Tibial nerve (tissue), 4 donors: ENCODE data around the gene TRIM13. TPM values are rescaled to one million over a fixed set of nuclear protein-coding genes. Genes with fewer than 3 reads are reported as not detected.
"Not testable (repeated sequence)": the region's sequence is repeated elsewhere in the genome, so short reads cannot be mapped to it uniquely, and the experiment has no call there.

ENCODE experiments used
- DNase-seq, 2 donors: peaks; one replicate each; pipeline ENCODE4 v3.0.0-alpha.2; 2019; ENCODE audit warnings: low spot score in 2 of 2
- H3K27ac ChIP-seq, 4 donors: fragments of 200-600 bp; sonication (generic) in 3 of 4; one replicate each; pipeline ENCODE4 v1.5.1; 2017 to 2019; ENCODE audit warnings: mild to moderate bottlenecking in 1 of 4
- H3K27me3 ChIP-seq, 2 donors: fragments of 200-600 bp; sonication (generic) in 1 of 2; one replicate each; pipeline versions ENCODE4 v1.5.1 to v1.6.0; 2017 to 2019
- H3K36me3 ChIP-seq, 3 donors: fragments of 200-600 bp; sonication (generic); one replicate each; pipeline ENCODE4 v1.5.1; 2018 to 2019
- H3K4me1 ChIP-seq, 4 donors: fragments of 200-600 bp; sonication (generic) in 3 of 4; one replicate each; pipeline ENCODE4 v1.5.1; 2017 to 2019
- H3K4me3 ChIP-seq, 4 donors: fragments of 200-600 bp; sonication (generic) in 3 of 4; one replicate each; pipeline ENCODE4 v1.5.1; 2017 to 2019; ENCODE audit warnings: mild to moderate bottlenecking in 1 of 4, moderate library complexity in 1 of 4
- H3K9me3 ChIP-seq, 4 donors: fragments of 200-600 bp; sonication (generic) in 3 of 4; one replicate each; pipeline ENCODE4 v1.5.1; 2017 to 2019
- EP300 ChIP-seq, 2 donors: sonication (generic); formaldehyde crosslinking; IDR thresholded peaks; one replicate each; pipeline ENCODE4 v1.6.1; 2017; ENCODE audit warnings: antibody characterized with exemption in 2 of 2, mild to moderate bottlenecking in 1 of 2
- POLR2A ChIP-seq, 2 donors: fragments of 450-650 bp; IDR thresholded peaks; one replicate each; pipeline ENCODE4 v1.6.1; 2017; ENCODE audit warnings: antibody characterized with exemption in 2 of 2, mild to moderate bottlenecking in 2 of 2, moderate library complexity in 2 of 2
- WGBS, 2 donors: methylation state at CpG; one replicate each; pipeline ENCODE4 v1.1.5; 2018; 5-methylcytosine and 5-hydroxymethylcytosine counted together
- total RNA-seq, 4 donors: library from RNA; depleted of rRNA; stranded (reverse); fragments of >200 nt; gene quantifications; one replicate each; pipeline ENCODE4 v1.1.0, GENCODE V29; 2016
- TF ChIP-seq, protein P1 (sequence below), 5 experiments: fragments of 200-600 bp in 3 of 5; fragments of 450-650 bp in 2 of 5; sonication (generic) in 3 of 5; IDR thresholded peaks; one replicate each; pipeline ENCODE4 v1.5.1; 2016 to 2019; ENCODE audit warnings: antibody characterized with exemption in 5 of 5, mild to moderate bottlenecking in 3 of 5, moderate library complexity in 2 of 5

The TRIM13 gene
- total RNA-seq, 4 donors from 2014 or later: 18.0 to 25.8 (median 23.2) TPM

DNA sequence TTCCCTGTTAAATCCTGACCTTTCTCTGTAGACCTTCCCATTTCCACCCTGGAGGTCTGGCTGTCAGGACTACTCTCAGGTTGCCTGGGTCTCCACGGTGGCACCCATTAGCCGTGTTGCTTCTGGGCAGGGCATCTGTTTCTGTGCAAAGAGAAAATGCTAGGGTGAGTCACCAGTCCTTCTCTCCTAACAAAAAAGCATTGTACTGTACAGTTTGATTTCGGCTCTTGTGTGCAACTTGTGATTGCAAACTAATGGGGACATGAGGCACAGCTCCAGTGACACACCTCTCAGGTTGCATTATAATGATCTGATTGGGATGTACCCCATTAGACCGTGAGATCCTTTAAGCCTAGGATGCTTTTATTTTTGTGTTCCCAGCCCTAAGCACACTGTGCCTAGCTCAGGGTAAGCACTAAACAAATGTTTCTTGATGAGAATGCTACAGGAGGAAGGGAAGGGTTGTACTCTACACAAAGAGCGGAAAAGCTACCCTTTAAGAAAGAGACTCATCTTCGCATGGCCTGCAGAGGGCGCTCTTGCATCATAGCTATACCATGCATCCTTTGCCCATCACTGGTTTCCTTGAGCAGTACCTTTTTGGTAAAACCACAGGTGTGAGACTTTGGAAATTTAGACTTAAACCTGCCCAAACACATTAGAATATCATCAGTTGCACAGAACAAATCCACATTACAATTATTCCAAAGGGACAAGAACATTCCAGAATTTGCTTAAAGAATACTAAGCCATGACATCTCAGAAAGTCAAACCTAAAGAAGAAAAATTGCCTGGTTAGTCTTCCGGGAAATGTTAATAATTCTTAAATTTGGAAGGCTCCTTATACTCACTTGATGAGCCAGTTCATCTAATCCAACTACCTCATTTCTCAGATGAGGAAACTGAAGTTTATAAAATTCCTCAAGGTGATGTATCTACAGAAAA, 20.3 kb upstream of the TRIM13 start:
- DNase-seq: peak; percentile 65 to 73
- Histone ChIP-seq H3K9me3 (no peaks in the 10 kb centered on the region), H3K27me3 (no peaks in the 10 kb centered on the region), H3K27ac (peak overlapping the region in 2 of 4 donors; percentile 4 to 16), H3K36me3 (peaks cover 0 to 15% (median 0%) of the 10 kb centered on the region in 3 donors), H3K4me3 (no peak overlapping the region), H3K4me1 (peaks cover 0 to 7% (median 0%) of the 10 kb centered on the region in 4 donors)
- 40 to 44% methylated on average over 8 of the region's 8 CpGs for WGBS, 2 donors
- no peak for TF ChIP-seq EP300 (IDR thresholded peaks at IDR 0.05)
- TF ChIP-seq, protein P1, sequence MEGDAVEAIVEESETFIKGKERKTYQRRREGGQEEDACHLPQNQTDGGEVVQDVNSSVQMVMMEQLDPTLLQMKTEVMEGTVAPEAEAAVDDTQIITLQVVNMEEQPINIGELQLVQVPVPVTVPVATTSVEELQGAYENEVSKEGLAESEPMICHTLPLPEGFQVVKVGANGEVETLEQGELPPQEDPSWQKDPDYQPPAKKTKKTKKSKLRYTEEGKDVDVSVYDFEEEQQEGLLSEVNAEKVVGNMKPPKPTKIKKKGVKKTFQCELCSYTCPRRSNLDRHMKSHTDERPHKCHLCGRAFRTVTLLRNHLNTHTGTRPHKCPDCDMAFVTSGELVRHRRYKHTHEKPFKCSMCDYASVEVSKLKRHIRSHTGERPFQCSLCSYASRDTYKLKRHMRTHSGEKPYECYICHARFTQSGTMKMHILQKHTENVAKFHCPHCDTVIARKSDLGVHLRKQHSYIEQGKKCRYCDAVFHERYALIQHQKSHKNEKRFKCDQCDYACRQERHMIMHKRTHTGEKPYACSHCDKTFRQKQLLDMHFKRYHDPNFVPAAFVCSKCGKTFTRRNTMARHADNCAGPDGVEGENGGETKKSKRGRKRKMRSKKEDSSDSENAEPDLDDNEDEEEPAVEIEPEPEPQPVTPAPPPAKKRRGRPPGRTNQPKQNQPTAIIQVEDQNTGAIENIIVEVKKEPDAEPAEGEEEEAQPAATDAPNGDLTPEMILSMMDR (IDR thresholded peaks at IDR 0.05): peak; percentile 73 to 84 (median 82)

DNA sequence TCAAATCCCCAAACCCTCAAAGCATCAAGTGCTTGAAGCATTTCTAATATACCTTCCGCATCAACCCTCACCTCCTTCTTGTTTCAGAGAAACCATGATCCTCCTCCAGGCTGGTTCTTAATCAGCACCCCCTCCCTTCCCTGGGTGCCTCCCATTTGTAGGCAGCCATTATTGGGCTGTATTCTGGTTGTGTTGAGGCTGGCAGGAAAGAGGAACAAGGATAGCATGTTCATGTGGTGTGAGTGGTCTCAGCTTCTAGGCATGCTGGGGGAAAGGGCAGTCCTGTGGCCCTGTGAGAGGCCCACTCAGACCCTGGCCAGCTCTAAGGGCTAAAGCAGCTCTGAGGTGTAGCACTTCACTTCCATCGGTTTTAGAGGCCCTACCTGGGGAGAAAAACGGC, 18.9 kb upstream of the TRIM13 start:
- no peak overlapping the region for H3K4me3 ChIP-seq
- H3K4me1 ChIP-seq: peaks cover 0 to 7% (median 0%) of the 10 kb centered on the region in 4 donors
- H3K9me3 ChIP-seq: no peaks in the 10 kb centered on the region
- WGBS, 2 donors: 71 to 82% methylated on average over 3 of the region's 3 CpGs
- TF ChIP-seq, protein P1 (IDR thresholded peaks at IDR 0.05): no peak
- TF ChIP-seq POLR2A (IDR thresholded peaks at IDR 0.05) (no peak), EP300 (IDR thresholded peaks at IDR 0.05) (no peak)
- peaks cover 0 to 7% (median 0%) of the 10 kb centered on the region in 3 donors for H3K36me3 ChIP-seq
- DNase-seq: no peak
- peak overlapping the region in 1 of 4 donors; percentile 12 for H3K27ac ChIP-seq
- H3K27me3 ChIP-seq: no peaks in the 10 kb centered on the region

DNA sequence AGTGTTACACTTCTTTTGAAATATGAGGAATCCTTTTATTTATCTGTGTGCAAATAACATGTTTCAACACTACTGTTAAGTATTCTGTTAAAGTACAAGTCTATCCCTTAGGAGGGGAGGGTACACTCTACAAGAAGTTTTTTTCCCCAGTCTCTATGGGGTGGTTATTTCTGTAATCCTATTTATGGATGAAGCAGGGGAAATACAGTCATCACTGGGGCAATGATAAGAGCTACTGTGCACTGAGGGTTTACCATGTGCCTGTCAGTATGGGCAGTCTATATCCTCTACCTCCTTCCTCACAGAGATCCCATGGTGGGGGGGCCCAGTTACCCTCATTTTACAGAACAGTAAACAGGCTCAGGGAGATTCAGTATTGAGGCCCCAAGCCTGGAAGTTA, 16.6 kb upstream of the TRIM13 start:
- Histone ChIP-seq H3K27ac (no peak overlapping the region), H3K4me1 (peaks cover 0 to 7% (median 0%) of the 10 kb centered on the region in 4 donors), H3K4me3 (no peak overlapping the region), H3K9me3 (no peaks in the 10 kb centered on the region), H3K27me3 (no peaks in the 10 kb centered on the region), H3K36me3 (peaks cover 0 to 6% (median 0%) of the 10 kb centered on the region in 3 donors)
- TF ChIP-seq EP300 (IDR thresholded peaks at IDR 0.05): no peak
- TF ChIP-seq, protein P1 (IDR thresholded peaks at IDR 0.05): no peak
- TF ChIP-seq POLR2A (IDR thresholded peaks at IDR 0.05): no peak
- DNase-seq: no peak

GRCh38 chr13:49985129-49985528, 11.7 kb upstream of the TRIM13 start:
- no peak for DNase-seq
- Histone ChIP-seq H3K4me3 (no peak overlapping the region), H3K36me3 (peaks cover 0 to 33% (median 0%) of the 10 kb centered on the region in 3 donors), H3K9me3 (no peaks in the 10 kb centered on the region), H3K27me3 (no peaks in the 10 kb centered on the region), H3K4me1 (no peaks in the 10 kb centered on the region), H3K27ac (no peak overlapping the region)
- TF ChIP-seq, protein P1 (IDR thresholded peaks at IDR 0.05): no peak
- TF ChIP-seq POLR2A (IDR thresholded peaks at IDR 0.05) (no peak), EP300 (IDR thresholded peaks at IDR 0.05) (no peak)
- WGBS, 2 donors: 84 to 88% methylated on average over 2 of the region's 2 CpGs

GRCh38 chr13:49986471-49986870, 10.4 kb upstream of the TRIM13 start:
- Histone ChIP-seq H3K27ac (no peak overlapping the region), H3K9me3 (no peaks in the 10 kb centered on the region), H3K36me3 (peaks cover 0 to 41% (median 0%) of the 10 kb centered on the region in 3 donors), H3K4me3 (no peak overlapping the region), H3K4me1 (no peaks in the 10 kb centered on the region), H3K27me3 (no peaks in the 10 kb centered on the region)
- DNase-seq: no peak
- WGBS, 2 donors: 87 to 89% methylated on average over 7 of the region's 7 CpGs
- TF ChIP-seq, protein P1 (IDR thresholded peaks at IDR 0.05): no peak
- no peak for TF ChIP-seq EP300 (IDR thresholded peaks at IDR 0.05)
- TF ChIP-seq POLR2A (IDR thresholded peaks at IDR 0.05): no peak

DNA sequence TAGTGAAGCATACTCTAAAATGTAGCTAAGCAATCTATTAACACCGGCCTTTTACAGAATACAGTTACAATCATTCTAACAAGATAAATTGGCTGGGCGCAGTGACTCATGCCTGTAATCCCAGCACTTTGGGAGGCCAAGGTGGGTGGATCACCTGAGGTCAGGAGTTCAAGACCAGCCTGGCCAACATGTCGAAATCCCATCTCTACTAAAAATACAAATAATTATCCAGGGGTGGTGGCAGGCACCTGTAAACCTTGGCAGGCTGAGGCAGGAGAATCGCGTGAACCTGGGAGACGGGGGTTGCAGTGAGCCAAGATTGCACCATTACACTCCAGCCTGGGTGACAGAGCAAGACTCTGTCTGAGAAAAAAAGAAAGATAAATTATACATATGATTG, 6.2 kb upstream of the TRIM13 start:
- peaks cover 0 to 34% (median 0%) of the 10 kb centered on the region in 3 donors for H3K36me3 ChIP-seq
- H3K4me3 ChIP-seq, H3K27ac ChIP-seq, H3K9me3 ChIP-seq, DNase-seq, H3K27me3 ChIP-seq, H3K4me1 ChIP-seq: not testable (repeated sequence)
- 92 to 97% methylated on average over 6 of the region's 6 CpGs for WGBS, 2 donors
